ENCODE results near the gene DEPDC5. TPM values are rescaled to one million over a fixed set of nuclear protein-coding genes. Genes with fewer than 3 reads are reported as not detected.

The DEPDC5 gene
- total RNA-seq, 1 experiment from 2014 or later = 39.3 TPM

- no peak overlapping the region for H3K4me3 ChIP-seq (ENCODE audit: low read depth, low read length, poor library complexity, severe bottlenecking)
- ChIA-PET CTCF (no interaction called here), POLR2A (ENCODE audit: low non-redundant PET) (no interaction called here)
- H3K27ac ChIP-seq (ENCODE audit: low read depth, low read length, poor library complexity, severe bottlenecking) = no peak overlapping the region
- peaks cover 5% of the 10 kb centered on the region for H3K27me3 ChIP-seq (replicated peaks; ENCODE audit: insufficient read depth, low read depth, low read length, poor library complexity)
- no TSS peak for BruUV-seq (replicated peaks)
- TF ChIP-seq EZH2 (IDR thresholded peaks at IDR 0.05; ENCODE audit: borderline replicate concordance, low read depth, low read length, poor library complexity, severe bottlenecking) (no peak), CTCF (conservative IDR thresholded peaks at IDR 0.05; ENCODE audit: low read depth, low read length) (no peak)
- no peaks in the 10 kb centered on the region for H3K36me3 ChIP-seq (ENCODE audit: insufficient read depth, low read length, poor library complexity, severe bottlenecking)
- DNase-seq (ENCODE audit: low spot score) = no peak
- H3K9me3 ChIP-seq (ENCODE audit: low read depth, low read length, poor library complexity, severe bottlenecking) = no peaks in the 10 kb centered on the region
- no peaks in the 10 kb centered on the region for H3K4me1 ChIP-seq (ENCODE audit: insufficient read depth, low read length, poor library complexity, severe bottlenecking)
- intact Hi-C loops (cut with micrococcal nuclease; ENCODE audit: unreplicated experiment) = no loop called here
These were observed 175.5 kb downstream of the DEPDC5 start for GRCh38 chr22:31929167-31929930.

- Histone ChIP-seq H3K4me3 (ENCODE audit: low read depth, low read length, poor library complexity, severe bottlenecking) (no peak overlapping the region), H3K36me3 (ENCODE audit: insufficient read depth, low read length, poor library complexity, severe bottlenecking) (no peaks in the 10 kb centered on the region), H3K4me1 (ENCODE audit: insufficient read depth, low read length, poor library complexity, severe bottlenecking) (no peaks in the 10 kb centered on the region), H3K27ac (ENCODE audit: low read depth, low read length, poor library complexity, severe bottlenecking) (no peak overlapping the region), H3K9me3 (ENCODE audit: low read depth, low read length, poor library complexity, severe bottlenecking) (no peaks in the 10 kb centered on the region), H3K27me3 (replicated peaks; ENCODE audit: insufficient read depth, low read depth, low read length, poor library complexity) (no peaks in the 10 kb centered on the region)
- BruUV-seq (replicated peaks) = no TSS peak
- DNase-seq (ENCODE audit: low spot score) = no peak
- TF ChIP-seq CTCF (conservative IDR thresholded peaks at IDR 0.05; ENCODE audit: low read depth, low read length) (no peak), EZH2 (IDR thresholded peaks at IDR 0.05; ENCODE audit: borderline replicate concordance, low read depth, low read length, poor library complexity, severe bottlenecking) (no peak)
- ChIA-PET POLR2A (ENCODE audit: low non-redundant PET) (no interaction called here), CTCF (no interaction called here)
- intact Hi-C loops (cut with micrococcal nuclease; ENCODE audit: unreplicated experiment) = no loop called here
These were observed 179.0 kb downstream of the DEPDC5 start for GRCh38 chr22:31932863-31933262.

- ChIA-PET POLR2A (ENCODE audit: low non-redundant PET) (no interaction called here), CTCF (no interaction called here)
- Histone ChIP-seq H3K9me3 (ENCODE audit: low read depth, low read length, poor library complexity, severe bottlenecking) (no peaks in the 10 kb centered on the region), H3K4me3 (ENCODE audit: low read depth, low read length, poor library complexity, severe bottlenecking) (no peak overlapping the region), H3K27ac (ENCODE audit: low read depth, low read length, poor library complexity, severe bottlenecking) (no peak overlapping the region), H3K4me1 (ENCODE audit: insufficient read depth, low read length, poor library complexity, severe bottlenecking) (no peaks in the 10 kb centered on the region), H3K36me3 (ENCODE audit: insufficient read depth, low read length, poor library complexity, severe bottlenecking) (no peaks in the 10 kb centered on the region), H3K27me3 (replicated peaks; ENCODE audit: insufficient read depth, low read depth, low read length, poor library complexity) (no peaks in the 10 kb centered on the region)
- no peak for DNase-seq (ENCODE audit: low spot score)
- BruUV-seq (replicated peaks) = no TSS peak
- TF ChIP-seq CTCF (conservative IDR thresholded peaks at IDR 0.05; ENCODE audit: low read depth, low read length) (no peak), EZH2 (IDR thresholded peaks at IDR 0.05; ENCODE audit: borderline replicate concordance, low read depth, low read length, poor library complexity, severe bottlenecking) (no peak)
- intact Hi-C loops (cut with micrococcal nuclease; ENCODE audit: unreplicated experiment) = no loop called here
These were observed 179.6 kb downstream of the DEPDC5 start for GRCh38 chr22:31933406-31933805.

Measured in A673 (cell line).